Activated T-helper 9 cell treated with anti-CD3 and anti-CD28 coated beads, Interleukin-2, amount 50 U/mL, for 16 hours (primary cell): Measurements from ENCODE around the gene RNF25.
A peak's percentile ranks its signal among the peaks of the same experiment; 100 is the strongest.
"Not testable (repeated sequence)": the region's sequence is repeated elsewhere in the genome, so short reads cannot be mapped to it uniquely, and the experiment has no call there.

Source experiments
- DNase-seq: peaks from one replicate; pipeline ENCODE4 v3.0.0-alpha.2; 2020; ENCODE audit warnings: low read depth

Gene RNF25

GRCh38 chr2:218671654-218672566 lies at the start of gene RNF25, which contains the start of gene STK36:
Gene RNF25, minus strand, starts transcription at chr2:218672002. Its CDS starts 32 bp downstream, at chr2:218671970.
Gene STK36, plus strand, starts transcription at chr2:218672086. Its CDS starts 744 bp downstream, at chr2:218672830.
- peak; percentile 74 for DNase-seq

- no peak for DNase-seq
Measured at GRCh38 chr2:218721488-218721887, 49.7 kb upstream of the RNF25 start.

GRCh38 chr2:218720048-218721041 lies 48.5 kb upstream of the RNF25 start:
- no peak for DNase-seq

GRCh38 chr2:218719457-218719856 lies 47.7 kb upstream of the RNF25 start:
- DNase-seq: no peak

GRCh38 chr2:218718058-218718457 lies 46.3 kb upstream of the RNF25 start:
- DNase-seq: no peak

- no peak for DNase-seq
Measured at GRCh38 chr2:218717262-218717661, 45.5 kb upstream of the RNF25 start.

- DNase-seq: no peak
Measured at GRCh38 chr2:218716070-218716469, 44.3 kb upstream of the RNF25 start.

GRCh38 chr2:218713922-218714321 lies 42.1 kb upstream of the RNF25 start:
- no peak for DNase-seq

- DNase-seq: no peak
Measured at GRCh38 chr2:218711550-218711929, 39.7 kb upstream of the RNF25 start.

GRCh38 chr2:218710687-218711549 lies 39.1 kb upstream of the RNF25 start, which contains the start of gene TTLL4:
Gene TTLL4, plus strand, starts transcription at chr2:218710835. Its CDS starts 26,842 bp downstream, at chr2:218737677.
- peak; percentile 97 for DNase-seq

GRCh38 chr2:218710334-218710686 lies 38.5 kb upstream of the RNF25 start:
- peak; percentile 2 for DNase-seq

GRCh38 chr2:218709908-218710307 lies 38.1 kb upstream of the RNF25 start:
- DNase-seq: no peak

GRCh38 chr2:218708086-218708485 lies 36.3 kb upstream of the RNF25 start:
- no peak for DNase-seq

GRCh38 chr2:218703341-218703740 lies 31.5 kb upstream of the RNF25 start:
- DNase-seq: no peak

GRCh38 chr2:218701806-218702205 lies 30.0 kb upstream of the RNF25 start:
- no peak for DNase-seq

GRCh38 chr2:218698885-218699284 lies 27.1 kb upstream of the RNF25 start:
- DNase-seq: no peak

- no peak for DNase-seq
Measured at GRCh38 chr2:218694405-218695145, 22.8 kb upstream of the RNF25 start.

- no peak for DNase-seq
Measured at GRCh38 chr2:218691234-218691633, 19.4 kb upstream of the RNF25 start.

GRCh38 chr2:218687400-218688060 lies 15.7 kb upstream of the RNF25 start:
- not testable (repeated sequence) for DNase-seq

- DNase-seq: no peak
Measured at GRCh38 chr2:218680061-218680460, 8.3 kb upstream of the RNF25 start.
